GM13977 (cell line): ENCODE data around the gene FSTL4.

Source experiments
- DNase-seq: peaks from one replicate; pipeline ENCODE4 v3.0.0; 2012; ENCODE audit warnings: low spot score
- in situ Hi-C: fragments of 300-500 bp; cut with MboI; formaldehyde crosslinking; loops from one replicate; pipeline ENCODE4 v1.12.0; 2022; ENCODE audit warnings: low sequenced_read_pairs, low pct_unique_long_range_greater_than_20kb, mixed read lengths, inconsistent platforms; ENCODE audit not compliant: unreplicated experiment
- TF ChIP-seq, protein P1 (sequence below): IDR thresholded peaks from 2 replicates; pipeline ENCODE4 v1.5.1; 2012; ENCODE audit warnings: mild to moderate bottlenecking, control low read depth; ENCODE audit not compliant: insufficient read depth; ENCODE audit errors: extremely low read depth, missing control alignments

FSTL4 gene

GRCh38 chr5:133509742-133510079 lies 102.6 kb downstream of the FSTL4 start:
- DNase-seq = no peak
- TF ChIP-seq, protein P1, sequence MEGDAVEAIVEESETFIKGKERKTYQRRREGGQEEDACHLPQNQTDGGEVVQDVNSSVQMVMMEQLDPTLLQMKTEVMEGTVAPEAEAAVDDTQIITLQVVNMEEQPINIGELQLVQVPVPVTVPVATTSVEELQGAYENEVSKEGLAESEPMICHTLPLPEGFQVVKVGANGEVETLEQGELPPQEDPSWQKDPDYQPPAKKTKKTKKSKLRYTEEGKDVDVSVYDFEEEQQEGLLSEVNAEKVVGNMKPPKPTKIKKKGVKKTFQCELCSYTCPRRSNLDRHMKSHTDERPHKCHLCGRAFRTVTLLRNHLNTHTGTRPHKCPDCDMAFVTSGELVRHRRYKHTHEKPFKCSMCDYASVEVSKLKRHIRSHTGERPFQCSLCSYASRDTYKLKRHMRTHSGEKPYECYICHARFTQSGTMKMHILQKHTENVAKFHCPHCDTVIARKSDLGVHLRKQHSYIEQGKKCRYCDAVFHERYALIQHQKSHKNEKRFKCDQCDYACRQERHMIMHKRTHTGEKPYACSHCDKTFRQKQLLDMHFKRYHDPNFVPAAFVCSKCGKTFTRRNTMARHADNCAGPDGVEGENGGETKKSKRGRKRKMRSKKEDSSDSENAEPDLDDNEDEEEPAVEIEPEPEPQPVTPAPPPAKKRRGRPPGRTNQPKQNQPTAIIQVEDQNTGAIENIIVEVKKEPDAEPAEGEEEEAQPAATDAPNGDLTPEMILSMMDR = no peak
- in situ Hi-C loops = no loop called here

DNA sequence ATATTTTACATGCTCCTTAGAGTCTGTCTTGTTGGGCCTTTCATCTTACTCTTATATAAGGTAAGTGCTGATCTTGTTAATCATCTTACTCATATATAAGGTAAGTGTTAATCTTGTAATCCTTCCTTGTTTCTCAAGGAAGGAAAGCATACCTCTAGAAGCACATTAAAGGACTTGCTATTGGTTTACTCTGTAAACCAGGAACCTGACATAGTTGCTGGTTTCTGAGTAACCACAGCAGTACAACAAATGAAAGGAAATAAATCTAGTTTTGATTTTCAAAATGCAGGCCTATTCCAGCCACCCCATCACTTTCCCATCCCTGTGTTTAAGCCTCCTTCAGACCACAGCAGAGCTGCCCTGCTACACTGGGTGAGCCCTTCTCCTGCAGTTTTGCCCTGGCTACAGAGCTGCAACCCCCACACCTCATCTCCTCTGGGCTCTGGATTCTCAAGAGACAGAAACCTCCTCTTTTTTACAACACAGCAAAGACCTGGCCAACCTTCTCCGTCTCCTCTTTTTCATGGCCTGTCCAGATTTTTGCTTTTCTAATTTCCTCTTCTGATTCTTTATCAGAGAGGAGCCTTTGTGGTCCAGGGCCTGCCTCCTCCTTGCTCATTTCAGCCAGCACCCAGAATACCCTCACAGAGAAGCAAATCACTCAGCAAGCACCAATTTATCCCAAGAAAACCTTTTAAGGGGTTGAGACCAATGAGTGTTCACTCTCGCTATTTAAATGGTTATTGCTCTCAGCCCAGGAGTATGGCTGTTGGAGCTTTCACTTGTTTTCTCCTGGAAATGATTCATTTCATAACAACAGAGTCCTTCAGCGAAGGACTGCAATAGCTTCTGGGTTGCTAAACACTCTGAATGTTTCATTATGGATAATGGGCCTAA lies 103.2 kb downstream of the FSTL4 start:
- TF ChIP-seq, protein P1 = no peak
- DNase-seq = no peak
- in situ Hi-C loops = no loop called here

DNA sequence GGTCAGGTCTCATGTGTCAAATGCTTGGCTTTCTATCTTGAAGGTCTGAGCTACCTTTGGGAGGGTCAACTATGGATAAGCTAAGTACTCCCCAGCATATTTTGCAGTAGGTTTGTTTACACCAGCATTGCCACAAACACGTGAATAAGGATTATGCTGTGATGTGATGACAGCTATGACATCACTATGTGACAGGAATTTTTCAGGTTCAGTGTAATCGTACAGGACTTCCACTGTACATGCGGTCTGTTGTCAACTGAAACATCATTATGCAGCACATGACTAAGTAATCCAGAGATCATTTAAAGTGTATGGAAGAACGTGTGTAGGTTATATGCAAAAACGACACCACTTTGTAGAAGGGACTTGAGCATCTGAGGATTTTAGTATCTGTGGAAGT lies 104.0 kb downstream of the FSTL4 start:
- in situ Hi-C loops = no loop called here
- DNase-seq = no peak
- TF ChIP-seq, protein P1 = no peak

DNA sequence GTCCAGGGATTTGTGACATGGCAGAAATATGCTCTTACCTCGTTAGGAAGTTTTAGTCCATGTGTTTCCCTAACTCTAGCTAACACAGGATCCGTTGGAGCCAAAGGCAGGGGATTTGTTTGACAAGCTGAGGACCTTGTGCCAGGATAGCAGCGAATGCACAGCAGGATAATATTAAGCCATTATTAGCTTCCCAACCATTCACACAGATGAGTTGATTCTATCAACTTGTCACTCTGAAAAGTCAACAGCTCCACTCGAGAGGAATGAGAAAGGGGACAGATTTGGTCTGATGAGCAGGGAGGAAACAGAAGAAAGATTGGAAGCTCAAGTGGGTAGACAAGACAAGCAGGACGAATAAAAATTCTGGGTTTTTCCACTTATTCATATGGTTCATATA lies 106.2 kb downstream of the FSTL4 start:
- in situ Hi-C loops = no loop called here
- no peak for DNase-seq
- TF ChIP-seq, protein P1 = no peak

DNA sequence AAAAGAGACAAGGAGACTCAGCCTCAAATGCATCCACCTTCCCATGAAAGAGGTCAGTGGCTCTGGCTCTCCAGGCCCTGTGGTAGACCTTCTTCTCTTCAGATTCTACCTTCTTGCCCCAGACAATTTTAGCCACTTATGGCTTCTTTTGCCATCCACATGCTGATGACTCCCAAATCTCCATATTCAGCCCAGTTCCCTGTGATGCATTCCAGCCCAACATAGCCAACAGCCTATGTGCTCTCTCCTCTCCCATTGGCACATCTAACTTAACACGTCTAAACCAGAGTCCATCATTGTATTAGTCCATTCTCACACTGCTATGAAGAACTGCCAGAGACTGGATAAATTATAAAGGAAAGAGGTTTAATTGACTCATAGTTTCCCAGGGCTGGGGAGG lies 108.8 kb downstream of the FSTL4 start:
- TF ChIP-seq, protein P1 = no peak
- in situ Hi-C loops = no loop called here
- no peak for DNase-seq

DNA sequence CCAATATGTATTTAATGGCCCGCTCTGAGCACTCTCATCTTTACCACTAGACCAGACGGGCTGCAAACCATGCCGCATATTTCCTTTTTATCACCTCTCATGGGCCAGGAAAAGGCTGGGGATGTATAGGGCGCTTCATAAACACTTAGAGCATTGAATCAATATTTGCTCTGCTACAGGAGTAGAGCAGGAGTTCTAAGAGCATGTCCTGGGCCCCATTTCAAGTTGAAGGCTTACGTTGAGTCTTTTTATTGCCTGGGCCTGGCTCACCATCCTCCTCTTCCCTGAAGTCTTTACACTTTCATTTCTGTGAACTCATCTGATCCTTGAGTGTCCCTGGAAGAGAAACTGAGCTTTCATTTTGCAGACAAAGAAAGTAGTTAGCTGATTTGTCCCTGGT lies 112.4 kb downstream of the FSTL4 start:
- in situ Hi-C loops = no loop called here
- TF ChIP-seq, protein P1 = no peak
- DNase-seq = no peak
